Measurements from ENCODE around the gene METTL2A.
"Not testable (repeated sequence)": the region's sequence is repeated elsewhere in the genome, so short reads cannot be mapped to it uniquely, and the experiment has no call there.

Gene METTL2A

DNA sequence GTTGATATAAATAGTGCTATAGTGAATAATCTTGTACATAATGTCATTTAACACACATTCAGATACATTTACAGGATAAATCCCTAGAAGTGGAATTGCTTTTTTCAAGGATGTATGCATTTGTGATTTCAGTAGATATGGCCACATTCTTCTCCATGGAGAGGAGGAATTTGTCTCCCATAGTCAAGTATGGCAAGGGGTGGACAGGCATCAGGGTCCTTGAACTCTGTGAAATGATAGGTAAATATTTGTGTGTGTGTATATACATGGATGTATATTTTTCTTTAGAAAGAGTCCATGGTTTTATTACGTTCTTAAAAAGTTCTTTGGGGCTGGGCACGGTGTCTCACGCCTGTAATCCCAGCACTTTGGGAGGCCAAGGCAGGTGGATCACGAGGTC is 72.6 kb downstream of the METTL2A start:
- H3K9me3 ChIP-seq (ENCODE audit: control insufficient read depth, insufficient read depth, low read depth, low read length); H3K4me3 ChIP-seq (ENCODE audit: low read depth, low read length); H3K4me1 ChIP-seq (ENCODE audit: control insufficient read depth, insufficient read depth, low read length); H3K27me3 ChIP-seq (ENCODE audit: control insufficient read depth, insufficient read depth, low read length); H3K36me3 ChIP-seq (ENCODE audit: control insufficient read depth, insufficient read depth, low read length); H3K9ac ChIP-seq (ENCODE audit: low read length); H3K27ac ChIP-seq (ENCODE audit: low read depth, low read length): not testable (repeated sequence)

- not testable (repeated sequence) for H3K4me3 ChIP-seq (ENCODE audit: low read depth, low read length); H3K36me3 ChIP-seq (ENCODE audit: control insufficient read depth, insufficient read depth, low read length); H3K27me3 ChIP-seq (ENCODE audit: control insufficient read depth, insufficient read depth, low read length); H3K9me3 ChIP-seq (ENCODE audit: control insufficient read depth, insufficient read depth, low read depth, low read length); H3K4me1 ChIP-seq (ENCODE audit: control insufficient read depth, insufficient read depth, low read length); H3K27ac ChIP-seq (ENCODE audit: low read depth, low read length); H3K9ac ChIP-seq (ENCODE audit: low read length)
Measured at GRCh38 chr17:62498796-62499195, 75.1 kb downstream of the METTL2A start.
